Esophagus (tissue), 2 donors: ENCODE measurements around the gene LSM14B. TPM values are rescaled to one million over a fixed set of nuclear protein-coding genes. Genes with fewer than 3 reads are reported as not detected.

Experiments
- H3K27ac ChIP-seq, 2 donors: one replicate each; pipeline ENCODE4 v1.5.1; 2013; ENCODE audit warnings: low read depth in 2 of 2, mild to moderate bottlenecking in 2 of 2, inconsistent platforms in 1 of 2, low read length in 1 of 2, moderate library complexity in 1 of 2
- H3K27me3 ChIP-seq, 2 donors: one replicate each; pipeline ENCODE4 v1.6.1; 2013; ENCODE audit warnings: low read length in 2 of 2, control low read depth in 1 of 2, mild to moderate bottlenecking in 1 of 2; ENCODE audit not compliant: insufficient read depth in 2 of 2, control insufficient read depth in 1 of 2
- H3K36me3 ChIP-seq, 2 donors: one replicate each; pipeline ENCODE4 v1.6.1; 2013; ENCODE audit warnings: low read length in 1 of 2; ENCODE audit not compliant: control insufficient read depth in 2 of 2, insufficient read depth in 2 of 2
- H3K4me1 ChIP-seq, 2 donors: one replicate each; pipeline ENCODE4 v1.6.1; 2013; ENCODE audit warnings: low read length in 1 of 2; ENCODE audit not compliant: control insufficient read depth in 2 of 2, insufficient read depth in 2 of 2
- H3K4me3 ChIP-seq, 2 donors: one replicate each; pipeline ENCODE4 v1.5.1; 2013; ENCODE audit warnings: low read length in 2 of 2, mild to moderate bottlenecking in 2 of 2, low read depth in 1 of 2, moderate library complexity in 1 of 2
- H3K9me3 ChIP-seq, 2 donors: one replicate each; pipeline ENCODE4 v1.6.1; 2013; ENCODE audit warnings: mild to moderate bottlenecking in 2 of 2, low read depth in 1 of 2, low read length in 1 of 2, moderate library complexity in 1 of 2; ENCODE audit not compliant: control insufficient read depth in 2 of 2, insufficient read depth in 1 of 2
- WGBS, 2 donors: extraction: QIAGEN DNeasy Blood & Tissue Kit; methylation state at CpG; one replicate each; pipeline ENCODE4 v1.1.7; 2013; 5-methylcytosine and 5-hydroxymethylcytosine counted together
- polyA plus RNA-seq, 2 donors: library from polyadenylated mRNA; stranded (reverse); fragments of 200-250 nt; gene quantifications; one replicate each; pipeline ENCODE4 v1.2.3, GENCODE V29; 2013
- donor health status: healthy with polysubstance abuse.
- donor health status: Bipolar disorder and iron deficiency.

Gene LSM14B
- polyA plus RNA-seq, 2 donors, result 12.3 to 20.2 TPM

- peaks cover 10 to 27% of the 10 kb centered on the region in 2 donors for H3K4me1 ChIP-seq
- H3K36me3 ChIP-seq, result peaks cover 0 to 15% of the 10 kb centered on the region in 2 donors
- 96% methylated on average over 12 of the region's 12 CpGs for WGBS, 2 donors
These were observed 35.8 kb downstream of the LSM14B start for GRCh38 chr20:62158088-62158400.

GRCh38 chr20:62158541-62158940 lies 36.3 kb downstream of the LSM14B start:
- Histone ChIP-seq H3K27me3 (no peaks in the 10 kb centered on the region), H3K9me3 (no peaks in the 10 kb centered on the region), H3K4me1 (peaks cover 10 to 27% of the 10 kb centered on the region in 2 donors), H3K27ac (no peak overlapping the region), H3K4me3 (no peak overlapping the region), H3K36me3 (peaks cover 0 to 19% of the 10 kb centered on the region in 2 donors)
- WGBS, 2 donors, result 95% methylated on average over 22 of the region's 22 CpGs

More at GRCh38 chr20:62158088-62158400, 35.8 kb downstream of the LSM14B start:
- no peaks in the 10 kb centered on the region for H3K9me3 ChIP-seq
- no peak overlapping the region for H3K4me3 ChIP-seq
- no peak overlapping the region for H3K27ac ChIP-seq
- H3K27me3 ChIP-seq, result no peaks in the 10 kb centered on the region

DNA sequence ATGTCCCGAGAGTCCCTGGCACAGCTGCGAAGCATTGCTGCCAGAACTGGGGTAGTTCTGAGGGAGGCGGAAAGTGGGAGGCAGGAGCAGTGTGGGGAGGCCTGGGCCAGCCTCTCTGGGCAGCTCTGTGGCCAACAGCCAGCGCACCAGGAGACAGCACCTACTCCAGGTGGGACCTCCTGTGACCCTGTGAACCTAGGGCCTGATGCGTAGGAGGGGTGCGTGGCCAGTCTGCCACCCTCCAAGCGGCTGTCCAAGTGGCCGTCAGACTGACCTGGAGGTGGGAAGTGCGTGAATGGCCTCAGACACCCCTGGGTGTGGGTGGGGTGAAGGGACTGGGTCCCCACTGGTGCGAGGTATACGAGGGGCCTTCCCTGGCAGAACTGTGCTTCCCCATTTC lies 36.8 kb downstream of the LSM14B start:
- WGBS, 2 donors, result 92% methylated on average over 9 to 11 of the region's 11 CpGs
- Histone ChIP-seq H3K9me3 (no peaks in the 10 kb centered on the region), H3K4me3 (no peak overlapping the region), H3K27ac (peak overlapping the region in 1 of 2 donors; percentile 78), H3K27me3 (no peaks in the 10 kb centered on the region), H3K36me3 (peaks cover under 1 to 22% of the 10 kb centered on the region in 2 donors), H3K4me1 (peaks cover 10 to 27% of the 10 kb centered on the region in 2 donors)

GRCh38 chr20:62159839-62160238 lies 37.6 kb downstream of the LSM14B start:
- H3K9me3 ChIP-seq, result no peaks in the 10 kb centered on the region
- H3K27me3 ChIP-seq, result no peaks in the 10 kb centered on the region
- peak overlapping the region; percentile 47 to 78 for H3K27ac ChIP-seq
- WGBS, 2 donors, result 45 to 57% methylated on average over 14 of the region's 14 CpGs
- no peak overlapping the region for H3K4me3 ChIP-seq
- H3K36me3 ChIP-seq, result peaks cover 9 to 29% of the 10 kb centered on the region in 2 donors
- peaks cover 10 to 27% of the 10 kb centered on the region in 2 donors for H3K4me1 ChIP-seq

- H3K9me3 ChIP-seq, result no peaks in the 10 kb centered on the region
- peaks cover 10 to 27% of the 10 kb centered on the region in 2 donors for H3K4me1 ChIP-seq
- H3K36me3 ChIP-seq, result peaks cover 13 to 33% of the 10 kb centered on the region in 2 donors
- H3K27me3 ChIP-seq, result no peaks in the 10 kb centered on the region
- H3K27ac ChIP-seq, result peak overlapping the region in 1 of 2 donors; percentile 7
- no peak overlapping the region for H3K4me3 ChIP-seq
- WGBS, 2 donors, result 82 to 87% methylated on average over 9 of the region's 9 CpGs
These were observed 38.0 kb downstream of the LSM14B start for GRCh38 chr20:62160253-62160652.

GRCh38 chr20:62160876-62161275 lies 38.6 kb downstream of the LSM14B start:
- Histone ChIP-seq H3K4me1 (peaks cover 10 to 27% of the 10 kb centered on the region in 2 donors), H3K9me3 (no peaks in the 10 kb centered on the region), H3K27ac (peak overlapping the region; percentile 34 to 45), H3K27me3 (no peaks in the 10 kb centered on the region), H3K4me3 (no peak overlapping the region), H3K36me3 (peaks cover 18 to 39% of the 10 kb centered on the region in 2 donors)
- 92% methylated on average over 17 of the region's 17 CpGs for WGBS, 2 donors

GRCh38 chr20:62161347-62161746 lies 39.1 kb downstream of the LSM14B start:
- 64 to 74% methylated on average over 17 of the region's 17 CpGs for WGBS, 2 donors
- Histone ChIP-seq H3K27ac (peak overlapping the region; percentile 34 to 75), H3K4me1 (peaks cover 10 to 27% of the 10 kb centered on the region in 2 donors), H3K36me3 (peaks cover 18 to 42% of the 10 kb centered on the region in 2 donors), H3K27me3 (no peaks in the 10 kb centered on the region), H3K9me3 (no peaks in the 10 kb centered on the region), H3K4me3 (no peak overlapping the region)

DNA sequence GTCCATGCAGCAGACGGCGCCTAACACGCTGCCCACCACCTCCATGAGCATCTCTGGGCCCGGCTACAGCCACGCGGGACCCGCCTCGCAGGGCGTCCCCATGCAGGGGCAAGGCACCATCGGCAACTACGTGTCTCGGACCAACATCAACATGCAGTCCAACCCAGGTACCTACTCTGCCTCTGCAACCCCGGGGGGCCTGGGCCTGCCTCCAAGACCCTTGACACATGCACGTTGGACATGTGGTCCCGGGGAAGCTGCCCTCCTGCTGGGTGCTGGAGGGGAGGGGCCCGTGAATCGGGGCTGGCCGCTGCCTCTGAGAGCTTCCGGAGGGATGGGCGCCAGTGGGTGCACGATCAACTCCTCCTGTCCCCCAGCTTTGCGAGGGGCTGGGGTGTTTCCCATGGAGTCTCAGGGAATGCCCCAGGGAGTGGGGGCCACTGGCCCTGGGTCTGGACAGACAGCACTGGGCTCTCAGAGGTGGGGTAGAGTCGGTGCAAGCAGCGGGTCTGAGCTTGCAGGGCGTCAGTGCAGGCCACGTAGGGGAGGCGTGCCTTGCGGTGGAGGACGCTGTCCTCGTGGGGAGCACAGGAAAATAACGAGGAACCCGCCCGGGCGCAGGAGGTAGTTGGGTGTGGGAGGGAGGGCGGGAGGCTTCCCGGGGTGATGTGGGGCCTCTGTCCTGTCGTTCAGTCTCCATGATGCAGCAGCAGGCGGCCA lies 40.6 kb downstream of the LSM14B start:
- no peaks in the 10 kb centered on the region for H3K9me3 ChIP-seq
- peaks cover 5 to 20% of the 10 kb centered on the region in 2 donors for H3K4me1 ChIP-seq
- H3K4me3 ChIP-seq, result no peak overlapping the region
- 96 to 97% methylated on average over 38 of the region's 38 CpGs for WGBS, 2 donors
- H3K27ac ChIP-seq, result no peak overlapping the region
- H3K36me3 ChIP-seq, result peaks cover 18 to 42% of the 10 kb centered on the region in 2 donors
- no peaks in the 10 kb centered on the region for H3K27me3 ChIP-seq

- H3K4me1 ChIP-seq, result peaks cover 5 to 20% of the 10 kb centered on the region in 2 donors
- no peaks in the 10 kb centered on the region for H3K9me3 ChIP-seq
- no peak overlapping the region for H3K27ac ChIP-seq
- no peaks in the 10 kb centered on the region for H3K27me3 ChIP-seq
- 95 to 97% methylated on average over 23 to 25 of the region's 25 CpGs for WGBS, 2 donors
- H3K36me3 ChIP-seq, result peaks cover 18 to 46% of the 10 kb centered on the region in 2 donors
- no peak overlapping the region for H3K4me3 ChIP-seq
These were observed 41.2 kb downstream of the LSM14B start for GRCh38 chr20:62163485-62163865.
